Upper lobe of left lung (tissue), 4 donors: ENCODE data around the gene CAB39.

ENCODE experiments used
- CTCF ChIP-seq, 6 experiments: fragments of 450-650 bp in 4 of 6; fragments of 200-600 bp in 2 of 6; sonication (generic) in 2 of 6; IDR thresholded peaks; one replicate each; pipeline ENCODE4 v1.5.1; 2016 to 2019; ENCODE audit warnings: antibody characterized with exemption in 6 of 6
- EP300 ChIP-seq, 4 donors: sonication (generic); formaldehyde crosslinking; IDR thresholded peaks; one replicate each; pipeline ENCODE4 v1.5.1; 2017; ENCODE audit warnings: antibody characterized with exemption in 4 of 4, control low read depth in 2 of 4
- POLR2AphosphoS5 ChIP-seq, 2 donors: sonication (generic); formaldehyde crosslinking; IDR thresholded peaks; one replicate each; pipeline ENCODE4 v1.5.1; 2017; ENCODE audit warnings: antibody characterized with exemption in 2 of 2

- TF ChIP-seq EP300 (IDR thresholded peaks at IDR 0.05) (no peak), CTCF (IDR thresholded peaks at IDR 0.05) (no peak), POLR2AphosphoS5 (IDR thresholded peaks at IDR 0.05) (no peak)
These were observed 25.8 kb downstream of the CAB39 start for GRCh38 chr2:230738391-230738811.
